AG09309 (cell line): ENCODE measurements around the gene RGS9.
"Not testable (repeated sequence)": the region's sequence is repeated elsewhere in the genome, so short reads cannot be mapped to it uniquely, and the experiment has no call there.

Experiments used
- DNase-seq: peaks from one replicate; pipeline ENCODE4 v3.0.0-alpha.2; 2010; ENCODE audit warnings: low read depth
- H3K4me3 ChIP-seq: 2 replicates; pipeline ENCODE4 v1.5.1; 2011; ENCODE audit warnings: mild to moderate bottlenecking, low read depth, low read length, moderate library complexity; ENCODE audit not compliant: control insufficient read depth
- TF ChIP-seq, protein P1 (sequence below): IDR thresholded peaks from 2 replicates; pipeline ENCODE4 v1.5.1; 2011; ENCODE audit warnings: mild to moderate bottlenecking, low read depth, low read length, inconsistent platforms; ENCODE audit not compliant: insufficient read depth, control insufficient read depth; ENCODE audit errors: missing control alignments

Gene RGS9

DNA sequence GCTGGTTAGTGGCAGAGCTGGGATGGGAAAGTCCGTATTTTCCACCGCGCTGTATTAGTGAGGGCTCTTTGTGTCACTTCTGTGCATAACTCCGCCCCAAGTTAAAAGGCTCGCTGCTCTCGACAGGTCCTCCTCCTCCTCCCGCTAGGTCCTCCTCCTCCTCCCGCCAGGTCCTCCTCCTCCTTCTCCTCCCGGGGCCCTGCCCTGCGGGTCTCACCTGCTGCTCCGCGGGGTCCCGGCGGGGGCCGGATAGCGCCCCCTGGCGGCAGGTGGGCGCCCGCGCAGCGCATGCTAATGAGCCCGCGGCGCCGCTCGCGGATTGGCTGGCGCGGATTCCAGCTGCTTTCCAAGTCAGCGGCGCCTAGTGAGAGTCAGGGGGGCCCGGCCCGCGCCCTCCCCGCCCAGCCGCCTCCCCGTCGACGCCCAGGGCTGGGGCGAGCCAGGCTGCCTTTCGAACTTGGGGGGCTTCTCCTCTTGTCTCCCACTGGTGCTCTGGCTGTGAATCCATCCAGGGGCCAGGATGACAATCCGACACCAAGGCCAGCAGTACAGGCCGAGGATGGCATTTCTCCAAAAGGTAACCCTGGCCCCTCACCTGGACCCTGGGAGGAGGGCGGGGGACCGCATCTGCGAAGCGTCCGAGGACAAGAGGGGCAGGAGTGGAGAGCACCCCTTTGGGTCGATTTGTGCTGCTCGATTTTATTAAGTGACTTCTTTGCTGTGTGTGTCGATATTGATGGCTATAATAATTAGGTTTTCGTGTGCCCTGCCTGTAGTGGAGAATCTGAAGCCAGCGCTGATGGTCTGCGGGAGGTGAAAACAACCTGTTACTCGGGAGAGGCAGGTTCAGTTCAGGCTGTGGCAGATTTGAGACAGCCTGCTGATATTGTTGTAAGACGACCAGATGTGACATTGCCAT lies at the start of gene RGS9:
Gene RGS9, plus strand, starts transcription at position 350 of the 919 bp plus-strand sequence. Its CDS starts 171 bp downstream, at position 521.
- no peak for DNase-seq
- TF ChIP-seq, protein P1, sequence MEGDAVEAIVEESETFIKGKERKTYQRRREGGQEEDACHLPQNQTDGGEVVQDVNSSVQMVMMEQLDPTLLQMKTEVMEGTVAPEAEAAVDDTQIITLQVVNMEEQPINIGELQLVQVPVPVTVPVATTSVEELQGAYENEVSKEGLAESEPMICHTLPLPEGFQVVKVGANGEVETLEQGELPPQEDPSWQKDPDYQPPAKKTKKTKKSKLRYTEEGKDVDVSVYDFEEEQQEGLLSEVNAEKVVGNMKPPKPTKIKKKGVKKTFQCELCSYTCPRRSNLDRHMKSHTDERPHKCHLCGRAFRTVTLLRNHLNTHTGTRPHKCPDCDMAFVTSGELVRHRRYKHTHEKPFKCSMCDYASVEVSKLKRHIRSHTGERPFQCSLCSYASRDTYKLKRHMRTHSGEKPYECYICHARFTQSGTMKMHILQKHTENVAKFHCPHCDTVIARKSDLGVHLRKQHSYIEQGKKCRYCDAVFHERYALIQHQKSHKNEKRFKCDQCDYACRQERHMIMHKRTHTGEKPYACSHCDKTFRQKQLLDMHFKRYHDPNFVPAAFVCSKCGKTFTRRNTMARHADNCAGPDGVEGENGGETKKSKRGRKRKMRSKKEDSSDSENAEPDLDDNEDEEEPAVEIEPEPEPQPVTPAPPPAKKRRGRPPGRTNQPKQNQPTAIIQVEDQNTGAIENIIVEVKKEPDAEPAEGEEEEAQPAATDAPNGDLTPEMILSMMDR: peak; percentile 62
- H3K4me3 ChIP-seq: peak within 1 kb of the TSS; percentile 30

DNA sequence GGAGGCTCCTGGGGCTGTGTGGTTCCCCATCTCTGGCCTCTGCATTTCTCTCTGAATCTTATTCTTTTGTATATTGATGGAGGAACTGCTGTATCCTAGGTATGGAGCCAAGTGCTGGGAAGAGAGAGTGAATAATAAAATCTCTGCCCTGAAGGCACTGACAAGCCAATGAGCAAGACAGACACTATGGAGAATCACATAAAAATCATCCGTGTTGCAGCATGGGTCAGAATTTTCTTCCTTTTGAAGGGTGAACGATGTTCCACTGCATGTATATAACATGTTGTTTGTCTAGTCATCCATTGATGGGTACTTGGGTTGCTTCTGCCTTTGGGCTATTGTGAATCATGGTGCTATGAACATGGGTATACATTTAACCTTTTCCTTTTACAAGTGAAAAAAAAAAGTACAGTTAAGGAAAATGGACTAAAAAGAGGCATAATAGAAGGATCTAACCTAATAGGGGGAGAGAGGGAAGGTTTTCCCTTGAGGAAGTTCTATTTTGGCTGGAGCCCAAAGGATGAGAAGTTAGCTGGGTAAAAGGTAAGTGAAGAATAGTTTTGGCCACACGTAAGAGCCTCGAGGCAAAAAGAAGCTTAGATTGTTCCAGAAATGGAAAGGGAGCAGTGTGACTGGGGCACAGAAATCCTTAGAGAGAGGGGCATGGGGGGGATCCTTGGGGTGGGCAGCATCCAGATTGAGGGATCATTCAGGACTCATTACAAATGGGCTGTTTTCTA lies 48.4 kb upstream of the RGS9 start:
- no peak for DNase-seq
- TF ChIP-seq, protein P1: no peak
- H3K4me3 ChIP-seq: no peak overlapping the region

- H3K4me3 ChIP-seq: no peak overlapping the region
- TF ChIP-seq, protein P1: no peak
- DNase-seq: no peak
Observed at GRCh38 chr17:65092262-65092661, 44.9 kb upstream of the RGS9 start.

- not testable (repeated sequence) for DNase-seq, H3K4me3 ChIP-seq
Observed at GRCh38 chr17:65092721-65093356, 44.3 kb upstream of the RGS9 start.

DNA sequence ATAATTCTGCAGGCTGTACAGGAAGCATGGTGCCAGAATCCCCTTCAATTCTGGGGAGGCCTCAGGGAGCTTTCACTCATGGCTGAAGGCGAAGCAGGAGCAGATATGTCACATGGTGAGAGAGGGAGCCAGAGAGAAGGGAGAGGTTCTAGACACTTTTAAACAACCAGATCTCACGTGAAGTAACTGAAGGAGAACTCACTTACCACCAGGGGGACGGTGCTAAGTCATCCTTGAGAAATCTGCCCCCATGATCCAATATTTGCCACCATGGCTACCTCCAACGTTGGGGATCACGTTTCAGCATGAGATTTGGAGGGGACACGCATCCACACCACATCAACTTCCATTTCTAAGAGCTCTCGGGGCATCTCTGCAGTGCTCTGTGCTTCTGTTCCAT lies 43.2 kb upstream of the RGS9 start:
- DNase-seq: no peak
- TF ChIP-seq, protein P1: peak; percentile 15
- no peak overlapping the region for H3K4me3 ChIP-seq

DNA sequence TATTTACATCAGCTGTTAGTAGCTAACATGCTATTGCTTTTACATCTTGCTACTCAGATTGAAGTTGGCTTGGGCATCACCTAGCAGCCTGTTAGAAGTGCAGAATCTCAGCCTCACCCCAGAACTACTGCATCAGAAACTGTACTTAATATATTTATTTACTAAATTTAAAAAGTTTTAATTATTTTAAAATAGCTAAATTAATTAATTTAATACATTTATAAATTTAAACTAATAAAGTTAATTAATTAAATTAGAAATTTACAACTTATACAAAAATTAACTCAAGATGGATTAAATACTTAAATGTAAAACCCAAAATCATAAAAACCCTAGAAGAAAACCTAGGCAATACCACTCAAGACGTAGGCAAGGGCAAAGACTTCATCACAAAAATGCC lies 41.7 kb upstream of the RGS9 start:
- no peak for DNase-seq
- no peak overlapping the region for H3K4me3 ChIP-seq
- TF ChIP-seq, protein P1: no peak

DNA sequence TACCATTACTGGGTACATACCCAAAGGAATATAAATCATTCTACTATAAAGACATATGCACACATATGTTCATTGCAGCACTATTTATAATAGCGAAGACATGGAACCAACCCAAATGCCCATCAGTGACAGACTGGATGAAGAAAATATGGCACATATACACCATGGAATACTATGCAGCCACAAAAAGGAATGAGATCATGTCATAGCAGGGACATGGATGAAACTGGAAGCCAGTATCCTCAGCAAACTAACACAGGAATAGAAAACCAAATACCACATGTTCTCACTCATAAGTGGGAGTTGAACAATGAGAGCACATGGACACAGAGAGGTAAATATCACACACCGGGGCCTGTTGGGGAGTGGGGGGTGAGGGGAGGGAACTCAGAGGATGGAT lies 40.8 kb upstream of the RGS9 start:
- not testable (repeated sequence) for H3K4me3 ChIP-seq, DNase-seq
